Measurements from ENCODE around the gene C22orf31.

The C22orf31 gene

DNA sequence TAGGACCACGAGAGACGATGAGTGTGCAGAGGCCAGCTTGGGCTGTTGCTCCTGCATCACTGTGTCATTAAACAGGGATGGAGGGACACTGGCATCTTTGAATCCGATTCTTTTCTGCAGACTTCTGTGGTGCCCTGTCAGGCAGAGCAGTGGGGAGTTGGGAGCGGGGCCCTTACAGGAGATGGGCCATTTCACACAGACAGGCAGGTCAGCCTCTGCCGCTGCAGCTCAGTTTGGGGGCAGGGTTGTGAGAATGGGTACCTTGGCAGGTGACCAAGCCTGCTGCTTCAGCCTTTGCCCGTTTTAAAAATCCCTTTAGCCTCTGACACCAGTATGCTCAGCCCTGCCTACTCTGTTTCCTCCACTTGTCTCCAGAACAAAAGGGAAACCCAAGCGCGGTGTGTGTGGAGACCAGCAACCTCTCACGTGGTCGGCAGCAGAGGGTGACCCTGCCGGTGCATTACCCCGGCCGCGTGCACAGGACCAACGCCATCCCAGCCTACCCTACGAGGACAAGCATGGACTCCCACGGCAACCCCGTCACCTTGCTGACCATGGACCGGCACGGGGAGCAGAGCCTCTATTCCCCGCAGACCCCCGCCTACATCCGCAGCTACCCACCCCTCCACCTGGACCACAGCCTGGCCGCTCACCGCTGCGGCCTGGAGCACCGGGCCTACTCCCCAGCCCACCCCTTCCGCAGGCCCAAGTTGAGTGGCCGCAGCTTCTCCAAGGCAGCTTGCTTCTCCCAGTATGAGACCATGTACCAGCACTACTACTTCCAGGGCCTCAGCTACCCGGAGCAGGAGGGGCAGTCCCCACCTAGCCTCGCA is 12.6 kb downstream of the C22orf31 start:
- no peak overlapping the region for H3K4me2 ChIP-seq (ENCODE audit: low read depth, low read length, poor library complexity, severe bottlenecking)
- no peaks in the 10 kb centered on the region for H3K79me2 ChIP-seq (ENCODE audit: insufficient read depth, low read length)
- H3K4me3 ChIP-seq (ENCODE audit: insufficient read depth, low read length, poor library complexity, severe bottlenecking) = no peak overlapping the region
- no peaks in the 10 kb centered on the region for H3K9me2 ChIP-seq (replicated peaks; ENCODE audit: insufficient read depth, low read length)
- H2AFZ ChIP-seq (ENCODE audit: low read depth, low read length, severe bottlenecking) = no peak overlapping the region
- no peak for TF ChIP-seq EZH2phosphoT487 (conservative IDR thresholded peaks at IDR 0.05; ENCODE audit: low read length)
- TF ChIP-seq, protein P1, sequence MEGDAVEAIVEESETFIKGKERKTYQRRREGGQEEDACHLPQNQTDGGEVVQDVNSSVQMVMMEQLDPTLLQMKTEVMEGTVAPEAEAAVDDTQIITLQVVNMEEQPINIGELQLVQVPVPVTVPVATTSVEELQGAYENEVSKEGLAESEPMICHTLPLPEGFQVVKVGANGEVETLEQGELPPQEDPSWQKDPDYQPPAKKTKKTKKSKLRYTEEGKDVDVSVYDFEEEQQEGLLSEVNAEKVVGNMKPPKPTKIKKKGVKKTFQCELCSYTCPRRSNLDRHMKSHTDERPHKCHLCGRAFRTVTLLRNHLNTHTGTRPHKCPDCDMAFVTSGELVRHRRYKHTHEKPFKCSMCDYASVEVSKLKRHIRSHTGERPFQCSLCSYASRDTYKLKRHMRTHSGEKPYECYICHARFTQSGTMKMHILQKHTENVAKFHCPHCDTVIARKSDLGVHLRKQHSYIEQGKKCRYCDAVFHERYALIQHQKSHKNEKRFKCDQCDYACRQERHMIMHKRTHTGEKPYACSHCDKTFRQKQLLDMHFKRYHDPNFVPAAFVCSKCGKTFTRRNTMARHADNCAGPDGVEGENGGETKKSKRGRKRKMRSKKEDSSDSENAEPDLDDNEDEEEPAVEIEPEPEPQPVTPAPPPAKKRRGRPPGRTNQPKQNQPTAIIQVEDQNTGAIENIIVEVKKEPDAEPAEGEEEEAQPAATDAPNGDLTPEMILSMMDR (IDR thresholded peaks at IDR 0.05; ENCODE audit: insufficient read depth, low read length, poor library complexity, severe bottlenecking) = no peak
- H3K36me3 ChIP-seq (ENCODE audit: low read length) = no peaks in the 10 kb centered on the region
- H3K27me3 ChIP-seq (ENCODE audit: low read length) = no peaks in the 10 kb centered on the region
- no peaks in the 10 kb centered on the region for H3F3A ChIP-seq (ENCODE audit: insufficient read depth)
- H4K20me1 ChIP-seq (ENCODE audit: low read depth, low read length) = no peaks in the 10 kb centered on the region
- no peak overlapping the region for H3K9ac ChIP-seq (ENCODE audit: low read length)
- no peaks in the 10 kb centered on the region for H3K9me3 ChIP-seq (ENCODE audit: insufficient read depth, low read length)
- no peak overlapping the region for H3K27ac ChIP-seq (ENCODE audit: low read depth, low read length)

DNA sequence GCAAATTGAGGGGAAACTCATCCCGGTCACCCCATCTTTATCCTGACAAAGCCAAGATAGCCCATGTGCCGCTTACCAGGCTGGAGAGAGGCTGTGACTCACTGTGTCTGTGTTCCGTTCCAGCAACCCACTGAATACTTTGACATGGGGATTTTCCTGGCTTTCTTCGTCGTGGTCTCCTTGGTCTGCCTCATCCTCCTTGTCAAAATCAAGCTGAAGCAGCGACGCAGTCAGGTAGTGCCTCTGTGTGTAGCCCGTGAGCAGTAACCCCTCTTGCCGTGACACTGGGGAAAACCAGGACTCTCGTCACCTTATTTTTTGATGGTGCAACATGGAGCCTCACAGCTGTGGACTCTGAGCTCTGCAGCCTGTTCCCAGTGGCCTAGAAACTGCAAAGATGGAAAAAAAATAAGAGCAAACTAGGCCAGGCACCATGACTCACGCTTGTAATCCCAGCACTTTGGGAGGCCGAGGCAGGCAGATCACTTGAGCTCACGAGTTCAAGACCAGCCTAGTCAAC is 16.9 kb downstream of the C22orf31 start:
- no peaks in the 10 kb centered on the region for H3F3A ChIP-seq (ENCODE audit: insufficient read depth)

DNA sequence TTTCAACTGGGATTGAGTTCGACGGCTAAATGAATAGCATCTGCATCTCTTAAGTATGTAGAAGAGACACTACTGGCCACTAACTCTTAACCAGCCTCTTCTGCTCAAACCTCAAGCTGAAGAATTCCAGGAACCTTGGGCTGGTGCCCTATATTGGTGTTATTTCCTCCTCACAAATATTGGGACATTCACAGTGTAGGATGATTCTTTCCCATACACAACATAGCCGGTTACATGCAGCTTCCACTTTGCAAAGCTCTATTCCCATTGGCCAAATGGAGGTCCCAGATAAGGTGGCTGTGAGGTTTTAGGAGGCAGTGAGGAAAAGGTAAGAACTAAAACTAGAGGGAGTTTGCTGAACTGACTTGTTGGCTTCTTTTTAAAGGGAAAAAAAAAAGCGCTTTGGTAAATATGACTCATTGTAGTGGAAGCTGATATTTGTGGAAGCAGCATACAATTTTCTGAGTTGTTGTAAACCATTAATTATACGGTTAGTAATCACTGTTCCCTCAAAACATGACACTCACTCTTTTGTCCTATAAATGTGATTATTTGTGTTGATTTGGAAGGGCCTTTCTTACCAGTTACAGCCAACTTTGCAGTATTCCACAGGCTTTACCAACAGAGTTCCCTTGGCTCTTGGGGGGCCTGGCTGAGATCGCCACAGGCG is 17.6 kb downstream of the C22orf31 start:
- Histone ChIP-seq H3F3A (ENCODE audit: insufficient read depth) (no peaks in the 10 kb centered on the region), H3K27me3 (ENCODE audit: low read length) (no peaks in the 10 kb centered on the region), H2AFZ (ENCODE audit: low read depth, low read length, severe bottlenecking) (no peak overlapping the region), H3K9me3 (ENCODE audit: insufficient read depth, low read length) (no peaks in the 10 kb centered on the region), H3K4me3 (ENCODE audit: insufficient read depth, low read length, poor library complexity, severe bottlenecking) (no peak overlapping the region), H3K9me2 (replicated peaks; ENCODE audit: insufficient read depth, low read length) (no peaks in the 10 kb centered on the region), H3K79me2 (ENCODE audit: insufficient read depth, low read length) (no peaks in the 10 kb centered on the region), H3K4me2 (ENCODE audit: low read depth, low read length, poor library complexity, severe bottlenecking) (no peak overlapping the region), H3K36me3 (ENCODE audit: low read length) (no peaks in the 10 kb centered on the region), H3K9ac (ENCODE audit: low read length) (no peak overlapping the region), H3K27ac (ENCODE audit: low read depth, low read length) (no peak overlapping the region), H4K20me1 (ENCODE audit: low read depth, low read length) (no peaks in the 10 kb centered on the region)
- no peak for TF ChIP-seq EZH2phosphoT487 (conservative IDR thresholded peaks at IDR 0.05; ENCODE audit: low read length)
- TF ChIP-seq, protein P1 (IDR thresholded peaks at IDR 0.05; ENCODE audit: insufficient read depth, low read length, poor library complexity, severe bottlenecking) = no peak

More for the DNA sequence above, 16.9 kb downstream of the C22orf31 start:
- Histone ChIP-seq H3K9ac (ENCODE audit: low read length) (no peak overlapping the region), H3K27me3 (ENCODE audit: low read length) (no peaks in the 10 kb centered on the region), H3K9me2 (replicated peaks; ENCODE audit: insufficient read depth, low read length) (no peaks in the 10 kb centered on the region), H3K9me3 (ENCODE audit: insufficient read depth, low read length) (no peaks in the 10 kb centered on the region), H2AFZ (ENCODE audit: low read depth, low read length, severe bottlenecking) (no peak overlapping the region), H3K36me3 (ENCODE audit: low read length) (no peaks in the 10 kb centered on the region), H3K27ac (ENCODE audit: low read depth, low read length) (no peak overlapping the region), H3K4me2 (ENCODE audit: low read depth, low read length, poor library complexity, severe bottlenecking) (no peak overlapping the region), H4K20me1 (ENCODE audit: low read depth, low read length) (no peaks in the 10 kb centered on the region), H3K79me2 (ENCODE audit: insufficient read depth, low read length) (no peaks in the 10 kb centered on the region), H3K4me3 (ENCODE audit: insufficient read depth, low read length, poor library complexity, severe bottlenecking) (no peak overlapping the region)
- TF ChIP-seq EZH2phosphoT487 (conservative IDR thresholded peaks at IDR 0.05; ENCODE audit: low read length) = no peak
- TF ChIP-seq, protein P1 (IDR thresholded peaks at IDR 0.05; ENCODE audit: insufficient read depth, low read length, poor library complexity, severe bottlenecking) = no peak

Data from SU-DHL-6 (cell line).